ENCODE data around the gene CRAMP1.

GRCh38 chr16:1572673-1573072 is 39.5 kb upstream of the CRAMP1 start:
- TF ChIP-seq, protein P1, sequence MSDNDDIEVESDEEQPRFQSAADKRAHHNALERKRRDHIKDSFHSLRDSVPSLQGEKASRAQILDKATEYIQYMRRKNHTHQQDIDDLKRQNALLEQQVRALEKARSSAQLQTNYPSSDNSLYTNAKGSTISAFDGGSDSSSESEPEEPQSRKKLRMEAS (IDR thresholded peaks at IDR 0.05; ENCODE audit: low read depth) = no peak
- TF ChIP-seq, protein P2, sequence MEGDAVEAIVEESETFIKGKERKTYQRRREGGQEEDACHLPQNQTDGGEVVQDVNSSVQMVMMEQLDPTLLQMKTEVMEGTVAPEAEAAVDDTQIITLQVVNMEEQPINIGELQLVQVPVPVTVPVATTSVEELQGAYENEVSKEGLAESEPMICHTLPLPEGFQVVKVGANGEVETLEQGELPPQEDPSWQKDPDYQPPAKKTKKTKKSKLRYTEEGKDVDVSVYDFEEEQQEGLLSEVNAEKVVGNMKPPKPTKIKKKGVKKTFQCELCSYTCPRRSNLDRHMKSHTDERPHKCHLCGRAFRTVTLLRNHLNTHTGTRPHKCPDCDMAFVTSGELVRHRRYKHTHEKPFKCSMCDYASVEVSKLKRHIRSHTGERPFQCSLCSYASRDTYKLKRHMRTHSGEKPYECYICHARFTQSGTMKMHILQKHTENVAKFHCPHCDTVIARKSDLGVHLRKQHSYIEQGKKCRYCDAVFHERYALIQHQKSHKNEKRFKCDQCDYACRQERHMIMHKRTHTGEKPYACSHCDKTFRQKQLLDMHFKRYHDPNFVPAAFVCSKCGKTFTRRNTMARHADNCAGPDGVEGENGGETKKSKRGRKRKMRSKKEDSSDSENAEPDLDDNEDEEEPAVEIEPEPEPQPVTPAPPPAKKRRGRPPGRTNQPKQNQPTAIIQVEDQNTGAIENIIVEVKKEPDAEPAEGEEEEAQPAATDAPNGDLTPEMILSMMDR (IDR thresholded peaks at IDR 0.05) = no peak
- TF ChIP-seq POLR2AphosphoS5 (IDR thresholded peaks at IDR 0.05; ENCODE audit: low read depth, low read length) (no peak), EP300 (IDR thresholded peaks at IDR 0.05; ENCODE audit: borderline replicate concordance in 1 of 2, low read depth in 1 of 2, low read length in 1 of 2) (no peak), RAD21 (IDR thresholded peaks at IDR 0.05; ENCODE audit: low read length) (no peak), CHD2 (IDR thresholded peaks at IDR 0.05; ENCODE audit: low read length, partially characterized antibody) (no peak), RFX5 (IDR thresholded peaks at IDR 0.05; ENCODE audit: low read length) (no peak), FOXM1 (IDR thresholded peaks at IDR 0.05; ENCODE audit: low read depth) (no peak)

Data from SK-N-SH (cell line).